HEK293T (cell line): ENCODE data around the gene JCAD.

Experiments
- CTCF ChIA-PET: fragments of 350-600 bp; formaldehyde crosslinking; extraction: SDS; loops from one replicate; lab custom pipeline; 2021; ENCODE audit warnings: antibody characterized with exemption, inconsistent platforms; lab: Yijun Ruan, JAX
- POLR2A ChIA-PET: fragments of 350-600 bp; formaldehyde crosslinking; extraction: SDS; loops from one replicate; lab custom pipeline; 2020; ENCODE audit warnings: antibody characterized with exemption, inconsistent platforms; lab: Yijun Ruan, JAX
- DNase-seq: peaks from one replicate; pipeline ENCODE4 v3.0.0; 2012; ENCODE audit warnings: mixed read lengths; ENCODE audit errors: extremely low spot score
- ARNT ChIP-seq: fragments of 450-650 bp; IDR thresholded peaks from 2 replicates; pipeline ENCODE4 v1.6.1; 2017; ENCODE audit warnings: mild to moderate bottlenecking
- BHLHE40 ChIP-seq: fragments of 450-650 bp; IDR thresholded peaks from 2 replicates; pipeline ENCODE4 v1.6.1; 2016; ENCODE audit warnings: mild to moderate bottlenecking, moderate library complexity, borderline replicate concordance
- CTBP1 ChIP-seq: fragments of 450-650 bp; IDR thresholded peaks from 2 replicates; pipeline ENCODE4 v1.6.1; 2016; ENCODE audit warnings: borderline replicate concordance
- ELF4 ChIP-seq: fragments of 450-650 bp; IDR thresholded peaks from 2 replicates; pipeline ENCODE4 v1.6.1; 2017; ENCODE audit warnings: antibody characterized with exemption
- FOXA1 ChIP-seq: fragments of 450-650 bp; IDR thresholded peaks from 2 replicates; pipeline ENCODE4 v1.6.1; 2016; ENCODE audit warnings: mild to moderate bottlenecking
- FOXK2 ChIP-seq: fragments of 450-650 bp; IDR thresholded peaks from 2 replicates; pipeline ENCODE4 v1.6.1; 2016; ENCODE audit warnings: mild to moderate bottlenecking
- FOXM1 ChIP-seq: fragments of 450-650 bp; IDR thresholded peaks from 2 replicates; pipeline ENCODE4 v1.6.1; 2017; ENCODE audit warnings: mild to moderate bottlenecking, borderline replicate concordance
- HDGF ChIP-seq: fragments of 450-650 bp; IDR thresholded peaks from 2 replicates; pipeline ENCODE4 v1.6.1; 2017; ENCODE audit warnings: antibody characterized with exemption, borderline replicate concordance
- L3MBTL2 ChIP-seq: fragments of 450-650 bp; conservative IDR thresholded peaks from 2 replicates; pipeline ENCODE4 v1.6.1; 2016; ENCODE audit warnings: mild to moderate bottlenecking
- LEF1 ChIP-seq: fragments of 450-650 bp; IDR thresholded peaks from 2 replicates; pipeline ENCODE4 v1.6.1; 2017; ENCODE audit warnings: mild to moderate bottlenecking, borderline replicate concordance
- NFRKB ChIP-seq: fragments of 450-650 bp; IDR thresholded peaks from 2 replicates; pipeline ENCODE4 v1.6.1; 2016; ENCODE audit warnings: mild to moderate bottlenecking, moderate library complexity
- PKNOX1 ChIP-seq: fragments of 450-650 bp; IDR thresholded peaks from 2 replicates; pipeline ENCODE4 v1.6.1; 2016
- SP1 ChIP-seq: fragments of 450-650 bp; IDR thresholded peaks from 2 replicates; pipeline ENCODE4 v1.6.1; 2017
- SUZ12 ChIP-seq: fragments of 450-650 bp; IDR thresholded peaks from 2 replicates; pipeline ENCODE4 v1.6.1; 2016; ENCODE audit warnings: mild to moderate bottlenecking
- TARDBP ChIP-seq: fragments of 450-650 bp; IDR thresholded peaks from 2 replicates; pipeline ENCODE4 v1.6.1; 2016
- ZNF384 ChIP-seq: fragments of 450-650 bp; IDR thresholded peaks from 2 replicates; pipeline ENCODE4 v1.6.1; 2016

JCAD gene

DNA sequence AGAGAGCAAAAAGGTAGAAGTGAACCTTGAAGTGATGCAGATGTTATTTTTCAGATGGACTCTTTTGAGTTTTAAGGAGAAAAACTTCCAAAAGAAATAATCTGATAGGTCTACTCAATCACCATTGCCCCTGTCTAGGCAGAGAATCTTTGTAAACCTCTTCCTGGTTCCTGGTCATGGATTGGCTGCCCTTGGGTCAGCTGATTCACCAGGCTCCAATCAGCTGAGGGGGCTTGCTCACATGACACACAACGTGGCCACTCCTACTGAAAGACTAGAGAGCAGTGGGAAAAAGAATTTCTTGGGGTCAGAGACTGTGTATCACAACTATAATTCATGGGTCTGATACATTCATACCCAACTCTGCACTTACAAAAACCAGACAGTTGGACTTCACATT is 20.0 kb upstream of the JCAD start:
- DNase-seq = no peak
- ChIA-PET CTCF (no interaction called here), POLR2A (no interaction called here)
- TF ChIP-seq HDGF (no peak), L3MBTL2 (no peak), SP1 (no peak), PKNOX1 (no peak), TARDBP (no peak), FOXA1 (no peak), FOXK2 (no peak), ZNF384 (no peak), ARNT (no peak), CTBP1 (no peak), FOXM1 (no peak), NFRKB (no peak)

- ChIA-PET POLR2A (no interaction called here), CTCF (no interaction called here)
- DNase-seq = no peak
- TF ChIP-seq CTBP1 = no peak
- TF ChIP-seq FOXK2 = no peak
- TF ChIP-seq PKNOX1 = no peak
- no peak for TF ChIP-seq SP1
Measured at GRCh38 chr10:30075481-30075880, 16.1 kb upstream of the JCAD start.

DNA sequence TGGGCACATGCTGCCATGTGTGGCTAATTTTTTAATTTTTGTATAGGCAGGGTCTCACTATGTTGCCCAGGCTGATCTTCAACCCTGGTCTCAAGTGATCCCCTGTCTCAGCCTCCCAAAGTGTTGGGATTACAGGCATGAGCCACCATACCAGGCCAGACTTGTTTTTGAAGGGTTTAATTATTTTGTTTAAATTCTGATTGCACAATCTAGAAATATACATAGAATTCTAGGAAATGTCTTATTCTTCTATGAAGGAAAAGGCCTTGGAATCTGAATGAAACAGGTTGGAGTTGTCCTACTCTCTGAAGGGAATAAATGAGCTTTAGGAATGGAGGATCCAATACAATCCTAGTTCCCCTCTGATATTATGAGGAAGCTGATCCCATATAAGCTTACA is 15.5 kb upstream of the JCAD start:
- TF ChIP-seq TARDBP = no peak
- no peak for TF ChIP-seq SUZ12
- TF ChIP-seq ELF4 = no peak
- CTCF ChIA-PET = no interaction called here
- DNase-seq = no peak
- POLR2A ChIA-PET = no interaction called here

GRCh38 chr10:30074090-30074489 is 14.7 kb upstream of the JCAD start:
- TF ChIP-seq NFRKB (no peak), CTBP1 (no peak), HDGF (no peak), TARDBP (no peak), FOXA1 (no peak), FOXM1 (no peak), ZNF384 (no peak), L3MBTL2 (no peak), ARNT (no peak), SP1 (no peak)
- ChIA-PET CTCF (no interaction called here), POLR2A (no interaction called here)
- no peak for DNase-seq

- POLR2A ChIA-PET = no interaction called here
- DNase-seq = no peak
- TF ChIP-seq PKNOX1 = no peak
- TF ChIP-seq SUZ12 = no peak
- TF ChIP-seq FOXA1 = no peak
- CTCF ChIA-PET = interaction anchor here (1.0 kb wide), 1 partner anchor 9 kb away, joined by 3 read pairs; no protein-coding TSS in a partner anchor
Measured at GRCh38 chr10:30073767-30074060, 14.3 kb upstream of the JCAD start.

GRCh38 chr10:30073045-30073766 is 13.8 kb upstream of the JCAD start:
- CTCF ChIA-PET = interaction anchor here (1.0 kb wide), 1 partner anchor 8 kb away, joined by 3 read pairs; no protein-coding TSS in a partner anchor
- POLR2A ChIA-PET = no interaction called here
- TF ChIP-seq BHLHE40 (no peak), ZNF384 (no peak), L3MBTL2 (no peak), ELF4 (no peak), SP1 (no peak), LEF1 (no peak), NFRKB (no peak), FOXA1 (no peak), SUZ12 (no peak), HDGF (no peak), FOXK2 (no peak), ARNT (no peak), FOXM1 (no peak), CTBP1 (no peak), TARDBP (no peak), PKNOX1 (no peak)
- no peak for DNase-seq

DNA sequence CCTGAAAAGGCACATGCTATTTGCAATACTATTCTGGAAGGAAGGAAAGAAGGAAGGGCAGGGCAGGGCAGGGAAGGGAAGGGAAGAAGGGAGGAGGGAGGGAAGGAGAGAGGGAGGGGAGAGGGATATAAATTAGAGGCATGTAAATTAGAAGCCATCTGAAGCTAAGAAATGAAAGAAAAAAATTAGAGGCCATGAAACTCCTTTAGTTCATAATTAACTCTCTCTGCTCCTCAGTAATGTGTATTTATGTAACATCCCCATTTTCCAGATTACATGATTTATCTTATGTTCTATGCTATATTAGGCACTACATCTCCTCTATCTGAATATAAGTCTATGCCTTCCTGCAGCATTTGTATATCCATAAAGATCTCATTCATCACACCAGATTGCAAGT is 12.7 kb upstream of the JCAD start:
- no peak for DNase-seq
- POLR2A ChIA-PET = no interaction called here
- CTCF ChIA-PET = interaction anchor here (1.5 kb wide), 1 partner anchor 21 kb away, joined by 3 read pairs; no protein-coding TSS in a partner anchor
- no peak for TF ChIP-seq FOXA1
- TF ChIP-seq BHLHE40 = no peak
- no peak for TF ChIP-seq LEF1
- TF ChIP-seq ZNF384 = no peak
- TF ChIP-seq ARNT = no peak
- no peak for TF ChIP-seq L3MBTL2
- no peak for TF ChIP-seq HDGF
- TF ChIP-seq SP1 = no peak
- TF ChIP-seq NFRKB = no peak
- TF ChIP-seq SUZ12 = no peak
